Measurements from ENCODE around the gene RNF212. TPM values are rescaled to one million over a fixed set of nuclear protein-coding genes. Genes with fewer than 3 reads are reported as not detected.

Gene RNF212
- total and polyA plus RNA-seq, 10 of the 15 experiments (the other 5 are each of a cell fraction or from before 2014, with no cell fraction given) = not detected

DNA sequence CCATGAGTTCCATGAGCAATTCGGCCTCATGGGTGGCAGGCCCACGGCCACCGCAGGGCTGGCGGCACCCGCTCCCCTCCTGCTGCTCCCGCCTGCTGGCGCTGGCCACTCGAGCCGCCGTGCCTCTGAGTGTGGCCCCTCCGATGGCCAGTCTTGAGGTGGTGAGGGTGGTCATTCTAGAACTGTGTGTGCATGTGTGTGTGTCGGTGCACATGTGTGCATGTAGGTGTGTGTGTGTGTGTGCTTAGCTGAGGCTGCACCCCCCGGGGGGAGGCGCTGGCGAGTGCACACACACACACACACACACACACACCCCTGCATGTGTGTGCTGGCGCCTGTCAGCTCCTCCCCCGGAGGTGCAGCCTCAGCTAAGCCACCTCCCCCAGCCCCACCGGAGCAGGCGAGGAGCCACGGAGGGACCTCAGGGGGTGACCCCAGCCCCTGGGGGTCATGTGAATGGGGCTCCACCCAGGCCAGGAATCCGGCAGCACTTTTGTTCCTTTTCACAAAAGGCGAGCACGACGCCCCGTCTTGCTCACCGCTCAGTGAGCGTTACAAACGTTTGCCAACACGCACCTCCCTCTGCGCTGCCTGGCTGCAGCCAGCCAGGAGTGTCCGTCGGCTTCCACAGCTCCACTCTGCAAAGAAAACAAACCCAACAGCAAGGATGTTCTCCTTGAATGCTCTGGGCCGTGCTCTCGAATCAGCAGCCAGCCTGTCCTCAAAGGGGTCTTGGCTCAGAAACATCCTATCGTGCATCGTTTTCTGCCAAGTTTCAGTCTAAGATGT lies 72.0 kb downstream of the RNF212 start:
- Histone ChIP-seq H3K9me3 (replicated peaks; ENCODE audit: control insufficient read depth, insufficient read depth, low read length) (no peaks in the 10 kb centered on the region; the same call in 2 of the 3 replicates), H3K4me3 (no peak overlapping the region), H4K20me1 (ENCODE audit: control insufficient read depth, insufficient read depth) (no peaks in the 10 kb centered on the region), H3K27me3 (replicated peaks in 1 of 2; ENCODE audit: control insufficient read depth in 2 of 2, insufficient read depth in 2 of 2, low read length in 1 of 2) (no peaks in the 10 kb centered on the region), H3K79me2 (ENCODE audit: control insufficient read depth, insufficient read depth, low read length) (no peaks in the 10 kb centered on the region), H3K9ac (ENCODE audit: control insufficient read depth, insufficient read depth, low read length) (no peak overlapping the region), H2AFZ (ENCODE audit: control insufficient read depth, low read depth, low read length) (no peak overlapping the region), H3K27ac (ENCODE audit: control insufficient read depth, insufficient read depth) (no peak overlapping the region), H3K4me2 (ENCODE audit: control insufficient read depth, insufficient read depth) (no peak overlapping the region), H3K36me3 (ENCODE audit: control insufficient read depth in 2 of 2, insufficient read depth in 2 of 2, low read length in 1 of 2) (no peaks in the 10 kb centered on the region), H3K4me1 (ENCODE audit: control insufficient read depth, insufficient read depth, low read length) (no peaks in the 10 kb centered on the region)
- BruUV-seq (replicated peaks) = no TSS peak
- 69% methylated on average over 31 of the region's 36 CpGs for WGBS (ENCODE audit: insufficient coverage, insufficient replicate concordance, low lambda C conversion rate, missing lambda C conversion rate)
- no peak for FAIRE-seq
- no peak for ATAC-seq
- ChIA-PET RAD21 (ENCODE audit: unreplicated experiment) (interaction anchor here (1.1 kb wide), 1 partner anchor 14 kb away, joined by 3 read pairs; no protein-coding TSS in a partner anchor), SMC1A (ENCODE audit: uncharacterized antibody, unreplicated experiment) (no interaction called here), POLR2A (no interaction called here), CTCF (no interaction called here)
- TF ChIP-seq CEBPB (IDR thresholded peaks at IDR 0.05; ENCODE audit: borderline replicate concordance in 1 of 2, low read depth in 2 of 2, low read length in 2 of 2) (no peak), YY1 (IDR thresholded peaks at IDR 0.05; ENCODE audit: low read depth, low read length) (no peak), EZH2 (IDR thresholded peaks at IDR 0.05; ENCODE audit: borderline replicate concordance, control insufficient read depth, low read depth, low read length) (no peak), SIN3A (IDR thresholded peaks at IDR 0.05; ENCODE audit: low read depth, low read length) (no peak), TBL1XR1 (IDR thresholded peaks at IDR 0.05; ENCODE audit: low read depth, low read length) (no peak), DPF2 (IDR thresholded peaks at IDR 0.05) (no peak), PAX5 (IDR thresholded peaks at IDR 0.05; ENCODE audit: borderline replicate concordance, low read depth, low read length) (no peak), NBN (IDR thresholded peaks at IDR 0.05) (no peak), IRF4 (IDR thresholded peaks at IDR 0.05; ENCODE audit: low read depth, low read length) (no peak), MEF2B (IDR thresholded peaks at IDR 0.05; ENCODE audit: partially characterized antibody, poor library complexity, severe bottlenecking) (no peak), HDGF (IDR thresholded peaks at IDR 0.05) (no peak)
- TF ChIP-seq, protein P1, sequence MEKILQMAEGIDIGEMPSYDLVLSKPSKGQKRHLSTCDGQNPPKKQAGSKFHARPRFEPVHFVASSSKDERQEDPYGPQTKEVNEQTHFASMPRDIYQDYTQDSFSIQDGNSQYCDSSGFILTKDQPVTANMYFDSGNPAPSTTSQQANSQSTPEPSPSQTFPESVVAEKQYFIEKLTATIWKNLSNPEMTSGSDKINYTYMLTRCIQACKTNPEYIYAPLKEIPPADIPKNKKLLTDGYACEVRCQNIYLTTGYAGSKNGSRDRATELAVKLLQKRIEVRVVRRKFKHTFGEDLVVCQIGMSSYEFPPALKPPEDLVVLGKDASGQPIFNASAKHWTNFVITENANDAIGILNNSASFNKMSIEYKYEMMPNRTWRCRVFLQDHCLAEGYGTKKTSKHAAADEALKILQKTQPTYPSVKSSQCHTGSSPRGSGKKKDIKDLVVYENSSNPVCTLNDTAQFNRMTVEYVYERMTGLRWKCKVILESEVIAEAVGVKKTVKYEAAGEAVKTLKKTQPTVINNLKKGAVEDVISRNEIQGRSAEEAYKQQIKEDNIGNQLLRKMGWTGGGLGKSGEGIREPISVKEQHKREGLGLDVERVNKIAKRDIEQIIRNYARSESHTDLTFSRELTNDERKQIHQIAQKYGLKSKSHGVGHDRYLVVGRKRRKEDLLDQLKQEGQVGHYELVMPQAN (conservative IDR thresholded peaks at IDR 0.05) = no peak
- intact Hi-C loops (cut with micrococcal nuclease; ENCODE audit: unreplicated experiment) (no loop called here), in situ Hi-C loops (cut with MboI) (no loop called here)
- DNase-seq (ENCODE audit: low read depth, low spot score) = no peak

Measured in GM12878 (cell line).